GM18508 (cell line): Measurements from ENCODE around the gene BOLA1.
"Not testable (repeated sequence)": the region's sequence is repeated elsewhere in the genome, so short reads cannot be mapped to it uniquely, and the experiment has no call there.

Source experiments
- ATAC-seq: cut with Tn5 transposase; IDR thresholded peaks from one replicate; pipeline ENCODE4 v1.9.1; 2021; ENCODE audit warnings: moderate number of reproducible peaks; ENCODE audit not compliant: insufficient read depth, unreplicated experiment

BOLA1 gene

DNA sequence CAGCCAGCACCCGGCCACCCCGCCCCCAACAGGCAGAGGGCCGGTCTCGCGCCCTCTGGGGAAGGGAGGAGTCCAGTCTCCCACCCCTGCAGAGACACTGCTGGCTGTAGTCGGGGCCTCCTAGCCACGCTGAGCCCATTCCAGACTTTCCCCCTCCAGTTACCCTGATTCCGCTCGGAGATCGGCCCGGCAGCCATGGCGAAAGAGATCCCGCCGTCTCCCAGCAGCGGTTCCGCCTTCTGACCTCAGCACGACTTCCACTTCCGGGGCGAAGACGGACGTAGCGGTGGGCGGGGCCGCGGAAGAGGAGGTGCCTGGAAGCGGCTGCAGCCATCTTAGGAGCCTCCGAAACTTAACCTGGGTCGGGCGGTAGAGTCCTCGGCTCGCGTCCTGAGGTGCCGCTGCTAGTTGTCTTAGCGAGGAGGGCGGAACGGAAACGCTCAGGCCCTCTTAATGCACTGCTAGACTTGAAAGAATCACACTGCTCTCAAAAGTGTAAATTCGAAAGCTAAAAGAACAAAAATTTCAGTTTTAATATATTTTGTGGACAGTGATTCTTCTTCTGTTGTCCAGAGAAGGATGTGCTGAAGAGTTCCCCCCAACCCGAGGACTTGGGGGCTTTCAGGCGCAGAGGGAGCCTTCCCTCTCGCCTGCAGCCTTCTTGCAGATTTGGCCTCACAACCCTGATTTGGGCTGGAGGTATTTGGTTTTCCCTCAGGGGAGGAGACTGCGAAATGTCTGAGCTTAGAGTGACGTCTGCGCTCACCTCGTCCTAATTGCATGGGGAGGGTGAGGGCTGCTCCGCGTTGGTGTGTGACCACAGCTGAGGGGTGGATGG is 28.4 kb downstream of the BOLA1 start, which contains the start of gene SF3B4:
Gene SF3B4 (minus strand): TSS at position 241 of the 838 bp plus-strand sequence. CDS start 44 bp downstream, at position 197.
- ATAC-seq: peak; percentile 49

- no peak for ATAC-seq
Observed at GRCh38 chr1:149928401-149928724, 29.0 kb downstream of the BOLA1 start.

GRCh38 chr1:149929856-149930255 is 30.5 kb downstream of the BOLA1 start:
- no peak for ATAC-seq

DNA sequence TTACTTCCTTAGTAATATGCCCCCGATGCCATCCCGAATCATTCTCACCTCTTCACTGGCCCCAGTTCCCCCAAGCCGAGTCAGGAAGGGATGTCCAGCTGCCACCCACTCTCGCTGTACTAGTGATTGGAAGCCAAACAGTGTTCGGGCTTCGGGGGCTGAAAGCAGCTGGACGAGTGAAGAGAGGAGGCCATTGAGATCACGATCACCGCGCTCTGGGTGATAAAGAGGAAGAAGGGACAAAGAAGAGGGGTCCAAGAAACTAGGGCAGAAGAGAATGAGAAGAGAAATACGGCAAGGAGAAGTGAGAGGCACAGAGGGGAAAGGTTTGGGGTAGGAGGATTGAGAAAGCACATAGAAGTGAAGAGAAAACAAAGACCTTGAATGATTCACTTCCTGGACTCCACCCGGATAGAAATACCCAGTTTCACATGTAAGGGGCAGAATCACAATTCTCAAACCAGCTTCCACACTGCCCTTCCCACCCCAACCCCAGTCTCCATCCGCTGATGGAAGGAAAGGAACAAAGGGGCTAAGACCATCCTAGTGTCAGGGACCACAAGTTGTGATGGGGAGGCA is 31.9 kb downstream of the BOLA1 start:
- ATAC-seq: no peak

- no peak for ATAC-seq
Observed at GRCh38 chr1:149932474-149932873, 33.1 kb downstream of the BOLA1 start.

GRCh38 chr1:149933208-149933607 is 33.8 kb downstream of the BOLA1 start:
- ATAC-seq: no peak

DNA sequence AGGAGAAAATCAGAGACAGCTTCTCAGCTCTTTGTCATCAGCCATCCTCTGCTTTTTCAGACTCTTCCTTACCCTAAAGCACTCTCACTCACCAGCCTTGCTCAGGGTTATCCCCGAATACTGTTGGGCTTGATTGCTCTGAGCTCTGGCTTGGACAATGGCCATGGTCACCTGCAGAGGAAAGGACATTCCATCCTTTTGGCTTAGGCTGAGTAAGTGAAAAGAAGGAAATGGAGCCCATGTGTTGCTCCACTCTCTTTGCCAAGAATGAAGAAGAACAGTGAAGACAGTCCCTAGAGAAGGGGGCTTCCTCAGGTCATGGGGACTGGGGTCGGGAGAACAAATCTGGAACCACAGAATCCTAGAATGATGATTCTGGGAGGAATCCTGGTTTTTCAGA is 35.0 kb downstream of the BOLA1 start:
- no peak for ATAC-seq

- no peak for ATAC-seq
Observed at GRCh38 chr1:149936170-149936991, 37.0 kb downstream of the BOLA1 start, which contains the start of gene MTMR11. Gene MTMR11 (minus strand): TSS chr1:149936879. CDS start chr1:149936647, 232 bp downstream.

DNA sequence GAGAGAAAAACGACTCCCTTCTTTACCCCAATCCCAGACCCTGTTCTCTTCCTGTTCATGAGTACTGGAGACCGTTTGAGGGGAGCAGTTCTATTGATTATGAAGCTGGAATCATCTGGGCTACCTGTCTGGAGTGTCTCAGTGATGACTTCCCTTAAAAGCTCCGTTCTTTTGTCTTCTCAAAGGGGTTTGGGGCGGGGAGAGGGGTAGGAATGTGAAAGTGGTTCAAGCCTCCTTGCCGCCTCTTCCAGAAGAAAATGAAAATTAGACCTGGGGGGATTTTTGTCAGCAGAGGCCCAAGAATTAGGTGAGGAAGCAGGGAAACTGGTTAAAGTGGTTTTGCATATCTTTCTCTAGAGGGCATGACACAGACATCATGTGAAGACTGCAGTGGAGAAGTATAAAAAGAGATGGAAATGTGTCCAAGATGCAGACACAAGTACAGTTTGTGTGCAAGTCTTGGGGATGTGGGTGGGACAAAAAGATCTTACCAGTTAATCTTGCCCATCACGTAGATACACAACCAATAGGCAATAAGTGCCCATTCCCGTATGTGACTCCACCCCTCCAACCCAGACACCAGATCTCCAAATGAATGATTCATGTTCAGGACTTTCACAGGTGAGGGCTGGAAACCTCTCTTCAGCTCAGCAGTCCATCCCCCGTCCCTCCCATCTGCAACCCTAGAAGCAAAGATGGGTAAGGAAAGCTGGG is 37.8 kb downstream of the BOLA1 start:
- ATAC-seq: no peak

DNA sequence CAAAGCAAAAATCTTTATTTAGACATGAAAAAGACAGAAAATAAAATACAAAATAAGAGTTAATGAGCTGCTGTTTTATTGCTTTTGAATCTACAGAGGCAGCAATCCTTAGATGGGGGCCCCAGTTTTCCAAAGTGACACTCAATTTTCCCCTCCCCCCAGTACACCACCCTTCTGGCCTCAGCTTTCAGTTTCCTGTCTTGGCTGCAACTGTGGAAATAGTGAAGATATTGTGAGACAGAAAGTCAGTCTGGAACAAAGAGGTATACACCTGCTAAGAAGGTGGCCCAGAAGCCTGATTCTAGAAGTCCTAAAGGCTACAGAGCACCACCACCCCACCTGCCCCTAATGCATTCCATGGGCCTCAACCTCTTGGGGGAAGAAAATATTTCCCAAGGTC is 38.4 kb downstream of the BOLA1 start:
- ATAC-seq: no peak

DNA sequence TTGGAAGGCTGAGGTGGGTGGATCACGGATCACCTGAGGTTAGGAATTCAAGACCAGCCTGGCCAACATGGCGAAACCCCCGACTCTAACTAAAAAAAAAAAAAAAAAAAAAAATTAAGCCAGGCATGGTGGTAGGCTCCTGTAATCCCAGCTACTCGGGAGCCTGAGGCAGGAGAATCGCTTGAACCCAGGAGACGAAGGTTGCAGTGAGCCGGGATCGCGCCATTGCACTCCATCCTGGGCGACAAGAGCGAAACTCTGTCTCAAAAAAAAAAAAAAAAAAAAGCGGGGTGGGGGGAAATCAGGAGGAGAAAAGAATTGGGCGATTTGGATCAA is 39.3 kb downstream of the BOLA1 start:
- ATAC-seq: not testable (repeated sequence)

DNA sequence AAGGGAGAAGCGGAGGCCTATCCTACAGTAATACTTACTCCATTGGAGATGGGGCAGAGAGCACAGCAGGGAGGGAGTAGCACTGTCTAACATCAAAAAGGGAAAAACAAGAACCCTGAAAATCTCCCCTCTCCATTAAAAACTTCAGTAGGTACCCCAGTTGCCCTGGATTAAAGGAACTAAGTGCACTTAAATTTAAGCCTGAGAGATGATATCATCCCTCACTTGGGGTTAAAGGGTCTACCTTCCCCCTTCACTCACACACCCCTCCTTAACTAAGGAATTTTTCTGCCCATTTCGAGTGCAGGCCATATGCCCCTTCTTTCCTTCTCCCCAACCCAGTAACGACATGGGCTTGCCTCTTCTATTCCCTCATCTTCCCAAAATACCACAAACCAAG is 41.1 kb downstream of the BOLA1 start:
- ATAC-seq: no peak

DNA sequence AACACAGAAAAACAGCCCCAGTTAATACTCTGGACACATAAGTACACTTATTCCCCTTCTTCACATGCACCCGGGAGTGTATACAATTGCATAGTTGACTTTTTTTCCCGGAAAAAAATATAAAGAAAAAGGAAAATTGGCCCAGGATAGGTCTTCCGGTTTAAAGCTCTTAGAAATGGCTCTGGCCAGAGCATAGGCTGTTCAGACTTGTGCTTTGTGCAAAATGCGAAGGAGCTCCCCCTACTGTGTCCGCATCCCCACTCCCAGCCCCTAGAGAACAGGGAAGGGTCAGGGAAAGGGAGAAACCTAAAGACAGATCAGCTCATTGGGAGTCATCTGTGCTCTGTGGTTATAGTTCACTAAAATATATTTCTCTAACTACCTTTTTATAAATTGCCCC is 42.8 kb downstream of the BOLA1 start:
- ATAC-seq: no peak

DNA sequence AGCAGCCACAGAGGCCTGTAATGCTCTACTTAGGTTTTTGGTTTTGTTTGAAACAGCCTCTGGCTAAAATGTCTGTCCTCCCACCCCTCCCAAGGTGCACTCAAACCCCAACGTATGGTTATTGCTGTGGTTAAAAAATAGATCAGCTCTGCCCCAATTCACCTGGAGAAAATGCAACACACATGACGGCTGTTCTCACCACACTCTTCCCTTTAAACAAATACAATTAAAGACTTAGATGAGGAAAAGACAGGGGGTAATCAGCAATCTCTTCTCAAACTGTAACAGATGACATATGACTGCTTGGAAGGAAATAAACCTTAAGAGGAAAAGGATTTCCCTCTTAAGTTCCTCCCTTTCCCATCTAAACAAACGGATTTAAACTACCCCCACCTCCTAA is 43.5 kb downstream of the BOLA1 start:
- ATAC-seq: no peak

DNA sequence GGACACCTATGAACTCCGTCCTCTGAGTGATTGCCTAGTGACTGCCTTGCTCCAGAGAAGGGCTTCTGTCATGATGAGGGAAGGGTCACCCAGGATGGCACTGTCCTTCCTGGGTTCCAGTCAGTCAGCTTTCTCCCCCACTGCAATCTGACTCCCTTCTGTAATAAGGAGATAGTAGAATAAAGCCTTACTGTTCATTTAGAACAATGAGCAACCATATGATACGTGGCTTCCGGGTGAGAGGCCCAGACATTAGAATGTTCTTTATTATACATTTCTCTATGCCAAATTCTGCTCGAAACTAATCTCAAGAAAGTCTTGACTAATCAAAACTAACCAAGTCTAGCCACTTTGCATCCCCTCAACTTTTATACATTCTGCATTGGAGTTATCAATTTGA is 45.8 kb downstream of the BOLA1 start:
- no peak for ATAC-seq

- no peak for ATAC-seq
Observed at GRCh38 chr1:149949911-149950310, 50.5 kb downstream of the BOLA1 start.
